Measurements from ENCODE around the gene BSCL2.
A peak's percentile ranks its signal among the peaks of the same experiment; 100 is the strongest.
"Not testable (repeated sequence)": the region's sequence is repeated elsewhere in the genome, so short reads cannot be mapped to it uniquely, and the experiment has no call there.

BSCL2 gene

DNA sequence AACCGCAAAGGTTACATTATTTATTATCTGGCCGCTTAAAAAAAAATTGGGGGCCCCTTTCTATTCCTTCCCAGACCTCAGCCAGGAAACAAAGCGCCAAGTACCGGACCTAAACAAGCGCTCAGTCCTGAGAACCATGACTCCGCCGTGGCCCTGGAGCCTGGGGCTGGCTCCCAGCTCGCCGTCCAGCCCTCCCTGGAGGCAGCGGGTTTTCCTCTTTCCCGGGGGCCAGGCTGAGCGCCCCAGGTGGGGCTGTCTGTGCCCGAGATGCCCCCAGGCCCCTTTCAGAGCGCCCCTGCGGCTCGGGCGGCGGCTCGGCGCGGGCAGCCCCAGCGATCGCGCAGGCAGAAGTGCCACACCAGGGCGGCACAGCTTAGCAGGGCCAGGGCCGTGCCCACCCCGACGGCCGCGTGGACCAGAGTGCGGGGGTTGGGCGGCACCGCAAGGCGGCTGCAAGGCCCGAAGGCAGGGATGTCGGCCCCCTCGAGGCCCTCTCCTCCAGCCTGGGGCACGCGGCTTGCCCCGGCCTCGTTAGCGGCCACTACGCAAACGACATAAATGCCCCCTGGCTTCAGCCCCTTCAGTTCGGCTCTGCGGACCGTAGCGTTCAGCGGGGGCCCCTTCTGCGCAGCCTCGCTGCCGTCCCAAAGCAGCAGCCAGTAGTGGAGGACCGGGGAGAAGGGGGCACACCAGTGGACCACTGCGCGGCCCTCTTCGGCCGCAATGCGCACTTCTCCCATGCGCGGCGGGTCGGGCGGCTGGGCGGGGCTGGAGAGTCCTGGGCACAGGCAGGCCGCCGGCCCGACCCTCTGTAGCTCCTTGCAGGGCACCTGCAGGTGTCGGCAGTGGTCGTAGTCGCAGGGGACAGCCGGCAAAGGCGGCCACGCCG, 19.5 kb downstream of the BSCL2 start:
- DNase-seq (ENCODE audit: low read depth), result no peak

DNA sequence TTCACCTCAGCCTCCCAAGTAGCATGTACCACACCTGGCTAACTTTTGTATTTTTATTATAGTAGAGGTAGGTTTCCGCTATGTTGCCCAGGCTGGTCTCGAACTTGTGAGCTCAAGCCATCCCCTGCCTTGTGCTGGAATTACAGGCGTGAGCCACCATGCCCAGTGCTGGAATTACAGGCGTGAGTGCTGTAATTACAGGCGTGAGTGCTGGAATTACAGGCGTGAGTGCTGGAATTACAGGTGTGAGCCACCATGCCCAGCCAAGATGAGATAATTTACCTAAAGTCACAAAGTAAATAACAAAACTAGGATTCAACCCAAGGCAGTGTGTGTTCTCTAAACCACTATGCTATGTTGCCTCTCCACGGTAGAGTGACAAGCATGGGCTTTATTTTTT, 24.7 kb downstream of the BSCL2 start:
- no peak for DNase-seq (ENCODE audit: low read depth)

DNA sequence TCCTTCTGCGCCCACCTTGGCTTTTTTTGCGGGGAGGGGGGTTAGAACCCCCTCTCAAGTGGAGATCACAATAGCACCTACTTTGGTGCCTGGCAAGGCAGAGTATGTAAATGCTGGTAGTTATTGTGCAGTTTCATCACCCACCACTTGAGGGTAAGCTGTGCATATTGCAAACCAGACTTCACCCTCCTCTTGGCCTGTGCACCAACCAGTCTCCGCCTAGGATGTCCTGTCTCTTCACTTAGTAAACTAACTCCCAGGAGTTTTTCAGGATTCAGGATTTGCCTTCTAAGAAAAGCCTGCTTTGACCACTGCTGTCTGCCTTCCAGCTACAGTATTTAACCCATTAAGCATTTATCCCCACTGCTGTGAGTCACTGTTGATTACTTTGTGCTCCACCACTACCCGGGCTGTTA, 26.4 kb downstream of the BSCL2 start:
- DNase-seq (ENCODE audit: low read depth), result no peak

DNA sequence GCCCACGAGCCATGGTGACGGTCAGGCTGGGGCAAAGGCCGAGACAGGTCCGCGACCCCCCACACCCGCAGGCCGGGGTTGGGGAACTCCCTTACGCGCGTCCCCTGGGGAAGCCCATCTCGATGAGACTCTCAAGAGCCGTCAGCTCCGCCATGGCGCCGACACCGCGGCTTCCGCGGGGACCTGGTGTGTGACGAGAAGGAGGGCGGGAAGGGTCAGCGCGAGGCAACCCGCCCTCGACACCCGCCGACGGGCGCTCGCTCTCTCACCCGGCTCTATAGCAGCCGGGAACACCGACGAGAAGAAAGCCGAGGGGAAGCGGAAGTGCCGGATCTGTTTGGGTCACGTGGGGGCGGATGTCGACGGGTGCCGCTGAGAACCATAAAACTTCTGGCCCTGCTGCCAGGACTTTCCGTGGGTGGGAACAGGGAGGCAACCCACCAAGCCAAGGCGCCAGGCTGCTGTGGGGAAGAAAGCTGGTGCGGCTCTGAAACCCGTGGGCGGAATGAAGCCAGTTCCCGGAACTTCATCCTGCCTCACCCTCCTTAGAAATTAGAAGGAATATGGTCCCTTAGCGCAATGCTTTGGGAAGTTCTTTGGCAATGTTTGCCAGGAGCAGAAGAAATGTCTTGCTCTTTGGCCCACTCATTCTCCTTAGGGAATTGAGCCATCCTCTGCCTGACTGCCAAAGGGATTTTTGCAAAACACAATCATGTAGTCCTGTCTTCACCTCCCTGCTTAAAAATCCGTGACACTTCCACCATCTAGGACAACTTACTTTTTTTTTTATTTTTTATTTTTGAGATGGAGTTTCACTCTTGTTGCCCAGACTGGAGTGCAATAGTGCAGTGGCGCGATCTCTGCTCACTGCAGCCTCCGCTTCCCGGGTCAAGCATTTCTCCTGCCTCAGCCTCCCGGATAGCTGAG, 28.2 kb downstream of the BSCL2 start, which contains the start of gene UBXN1:
TSS of gene UBXN1 (minus strand) at position 304 of the 927 bp plus-strand sequence. CDS start at position 154, 150 bp downstream.
- DNase-seq (ENCODE audit: low read depth), result peak; percentile 55

DNA sequence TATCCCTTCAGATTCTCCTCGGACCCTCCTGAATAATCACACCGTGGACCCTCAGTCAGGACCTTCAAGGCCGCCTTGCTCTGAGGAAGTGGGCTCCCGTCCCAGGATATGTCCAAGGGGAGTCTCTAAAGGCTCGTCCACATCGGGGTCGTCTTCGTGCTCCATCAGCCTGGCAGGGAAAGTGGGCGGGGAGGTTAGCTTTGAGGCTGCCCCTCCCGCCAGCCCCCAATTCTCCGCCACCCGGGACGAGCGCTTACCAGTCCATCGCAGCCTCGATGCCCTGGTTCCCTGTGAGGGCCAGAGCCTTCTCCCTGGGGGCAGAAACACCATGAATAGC, 28.8 kb downstream of the BSCL2 start:
- DNase-seq (ENCODE audit: low read depth), result no peak

DNA sequence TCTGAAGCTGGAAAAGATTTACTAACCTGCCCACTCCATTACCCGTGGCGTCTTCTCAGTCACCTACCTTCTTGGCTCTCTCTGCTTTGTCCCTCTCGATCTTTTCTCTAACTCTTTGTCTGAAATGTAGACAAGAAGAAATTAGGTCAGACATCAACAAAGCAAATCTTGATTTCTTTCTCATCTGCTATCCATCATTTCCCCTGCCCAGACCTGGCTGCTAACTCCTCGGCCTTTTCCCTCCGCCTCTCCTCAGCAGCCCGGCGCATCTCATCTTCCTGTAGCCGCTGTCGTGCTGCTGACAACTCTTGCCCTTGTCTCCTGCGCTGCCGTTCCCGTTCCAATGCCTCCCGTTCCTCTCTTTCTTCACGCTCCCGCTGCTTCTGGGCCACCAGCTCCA, 29.5 kb downstream of the BSCL2 start:
- DNase-seq (ENCODE audit: low read depth), result no peak

DNA sequence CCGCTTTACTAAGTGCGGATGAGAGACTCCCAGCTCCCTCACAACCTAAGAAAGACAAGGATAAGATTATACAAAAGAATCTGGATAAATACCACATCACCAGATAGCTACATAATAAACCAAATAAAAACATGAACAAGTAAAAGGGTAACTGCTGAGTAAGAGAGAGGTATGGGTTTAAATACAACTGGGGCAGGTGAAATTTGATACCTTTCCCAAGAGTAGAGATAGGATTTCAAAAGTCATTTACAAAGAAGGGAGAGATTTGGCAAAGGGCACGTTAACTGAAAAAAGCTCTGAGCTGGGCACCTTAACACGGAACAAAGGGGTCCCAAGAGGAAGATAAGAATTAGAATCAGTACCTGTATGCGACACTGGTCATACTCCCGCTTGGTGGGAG, 30.1 kb downstream of the BSCL2 start:
- DNase-seq (ENCODE audit: low read depth), result no peak

DNA sequence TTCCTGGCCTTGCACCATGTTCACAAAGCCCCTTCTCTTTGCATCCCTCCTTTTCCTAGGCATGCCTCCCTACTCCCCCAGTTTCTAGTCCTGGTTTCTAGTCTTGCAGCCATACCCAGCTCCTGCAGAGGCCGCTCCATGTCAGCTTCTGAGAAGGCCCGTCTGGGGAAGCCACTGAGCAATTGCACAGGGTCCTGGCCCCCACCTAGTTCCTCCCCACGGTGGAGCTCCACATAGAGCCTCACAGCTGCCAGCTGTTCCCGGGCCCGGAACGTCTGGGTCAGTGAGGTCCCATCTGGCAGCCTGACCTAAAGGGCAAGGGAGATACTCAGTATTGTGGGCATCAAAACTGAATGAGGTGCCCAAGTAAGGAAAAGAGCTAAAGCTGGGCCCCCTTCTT, 30.5 kb downstream of the BSCL2 start:
- no peak for DNase-seq (ENCODE audit: low read depth)

DNA sequence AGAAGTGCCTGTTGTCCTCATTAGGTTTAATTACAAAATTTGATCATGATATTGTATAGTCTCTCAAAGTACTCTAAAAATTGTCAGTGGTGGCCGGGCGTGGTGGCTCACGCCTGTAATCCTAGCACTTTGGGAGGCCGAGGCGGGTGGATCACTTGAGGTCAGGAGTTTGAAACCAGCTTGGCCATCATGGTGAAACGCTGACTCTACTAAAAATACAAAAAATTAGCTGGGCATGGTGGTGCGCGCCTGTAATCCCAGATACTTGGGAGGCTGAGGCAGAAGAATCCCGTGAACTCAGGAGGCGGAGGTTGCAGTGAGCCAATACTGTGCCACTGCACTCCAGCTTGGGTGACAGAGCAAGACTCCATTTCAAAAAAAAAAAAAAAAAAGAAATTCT, 31.8 kb downstream of the BSCL2 start:
- DNase-seq (ENCODE audit: low read depth), result not testable (repeated sequence)

DNA sequence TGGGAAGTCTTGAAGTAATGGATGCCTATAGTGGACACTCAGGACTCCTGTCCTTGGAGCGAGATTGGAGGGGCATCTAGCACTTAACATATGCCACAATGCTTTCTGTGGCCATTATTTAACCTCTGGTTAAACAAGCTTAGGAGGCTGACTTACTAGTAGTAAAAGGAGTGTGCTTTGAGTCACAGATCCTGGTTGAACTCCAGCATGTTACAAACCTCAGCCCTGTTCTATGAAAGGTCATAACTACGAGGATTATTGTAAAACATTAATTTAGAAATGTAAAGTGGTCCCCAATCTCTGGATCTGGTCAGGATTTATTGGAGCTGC, 34.1 kb downstream of the BSCL2 start:
- DNase-seq (ENCODE audit: low read depth), result no peak

DNA sequence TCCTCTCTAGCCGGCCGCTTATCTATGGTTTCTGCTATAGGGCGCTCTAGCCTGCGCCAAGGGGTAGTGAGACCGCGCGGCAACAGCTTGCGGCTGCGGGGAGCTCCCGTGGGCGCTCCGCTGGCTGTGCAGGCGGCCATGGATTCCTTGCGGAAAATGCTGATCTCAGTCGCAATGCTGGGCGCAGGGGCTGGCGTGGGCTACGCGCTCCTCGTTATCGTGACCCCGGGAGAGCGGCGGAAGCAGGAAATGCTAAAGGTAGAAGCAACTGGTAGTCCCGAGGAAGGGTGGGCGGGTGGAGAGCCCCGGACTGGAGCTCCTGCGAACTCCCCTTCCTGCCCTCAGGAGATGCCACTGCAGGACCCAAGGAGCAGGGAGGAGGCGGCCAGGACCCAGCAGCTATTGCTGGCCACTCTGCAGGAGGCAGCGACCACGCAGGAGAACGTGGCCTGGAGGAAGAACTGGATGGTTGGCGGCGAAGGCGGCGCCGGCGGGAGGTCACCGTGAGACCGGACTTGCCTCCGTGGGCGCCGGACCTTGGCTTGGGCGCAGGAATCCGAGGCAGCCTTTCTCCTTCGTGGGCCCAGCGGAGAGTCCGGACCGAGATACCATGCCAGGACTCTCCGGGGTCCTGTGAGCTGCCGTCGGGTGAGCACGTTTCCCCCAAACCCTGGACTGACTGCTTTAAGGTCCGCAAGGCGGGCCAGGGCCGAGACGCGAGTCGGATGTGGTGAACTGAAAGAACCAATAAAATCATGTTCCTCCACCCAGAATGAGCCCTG, 35.4 kb downstream of the BSCL2 start, which contains the start of the genes LBHD1 and UQCC3:
TSS of gene LBHD1 (minus strand) at position 660 of the 782 bp plus-strand sequence. CDS start 2,236 bp downstream, outside the sequence.
TSS of gene UQCC3 (plus strand) at position 66 of the 782 bp plus-strand sequence. CDS start at position 139, 73 bp downstream.
- DNase-seq (ENCODE audit: low read depth), result peak; percentile 57

DNA sequence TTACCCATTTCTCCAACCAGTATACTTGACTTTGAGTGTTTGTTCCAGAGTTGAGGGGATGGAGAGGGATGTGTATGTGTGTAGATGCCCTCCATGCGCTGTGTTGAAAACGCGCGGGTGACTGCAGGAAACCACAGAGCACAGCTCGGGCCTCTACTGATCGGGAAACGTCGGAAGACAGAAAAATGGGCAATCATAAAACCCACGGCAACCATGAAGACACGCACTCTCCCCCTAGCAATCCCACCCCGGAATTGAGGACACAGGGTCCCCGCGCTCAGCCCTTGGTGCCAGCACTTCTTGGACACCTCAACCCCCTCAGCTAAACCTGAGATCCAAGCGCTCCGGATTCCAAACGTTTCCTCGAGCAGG, 36.0 kb downstream of the BSCL2 start:
- DNase-seq (ENCODE audit: low read depth), result no peak

DNA sequence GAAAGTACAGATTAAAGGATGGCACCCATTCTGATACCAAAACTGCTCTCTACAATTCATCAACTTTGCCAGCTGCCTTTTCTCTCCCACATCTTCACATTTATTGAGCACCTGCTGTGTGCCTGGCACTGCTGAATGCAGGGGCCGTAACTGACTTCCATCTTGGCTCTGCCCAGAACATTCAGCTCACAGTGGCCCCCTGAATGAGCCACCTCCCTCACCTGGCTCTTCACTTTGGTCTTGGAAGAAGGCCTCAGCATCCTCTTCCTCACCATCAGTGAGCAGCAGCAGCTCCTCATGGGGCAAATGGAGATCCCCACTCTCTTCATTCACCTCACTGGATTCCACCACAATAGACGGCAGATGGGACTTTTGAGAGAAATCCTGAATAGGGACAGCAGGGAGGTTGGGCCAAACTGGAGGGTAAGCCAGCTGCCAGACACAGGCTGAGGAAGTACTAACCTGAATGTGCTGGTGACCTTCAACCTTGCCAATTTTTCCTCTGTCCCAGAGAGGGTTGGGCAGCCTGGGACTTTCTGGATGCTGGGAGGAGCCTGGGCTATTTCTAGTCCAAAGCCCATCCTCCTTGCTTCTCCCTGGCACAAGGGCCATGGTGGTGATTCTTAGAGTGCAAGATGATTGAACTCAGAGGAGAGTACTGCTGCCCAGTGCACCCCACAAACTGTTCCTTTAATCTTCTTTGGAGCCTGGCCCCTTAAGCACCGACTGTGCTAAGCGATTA, 37.6 kb downstream of the BSCL2 start:
- DNase-seq (ENCODE audit: low read depth), result no peak

DNA sequence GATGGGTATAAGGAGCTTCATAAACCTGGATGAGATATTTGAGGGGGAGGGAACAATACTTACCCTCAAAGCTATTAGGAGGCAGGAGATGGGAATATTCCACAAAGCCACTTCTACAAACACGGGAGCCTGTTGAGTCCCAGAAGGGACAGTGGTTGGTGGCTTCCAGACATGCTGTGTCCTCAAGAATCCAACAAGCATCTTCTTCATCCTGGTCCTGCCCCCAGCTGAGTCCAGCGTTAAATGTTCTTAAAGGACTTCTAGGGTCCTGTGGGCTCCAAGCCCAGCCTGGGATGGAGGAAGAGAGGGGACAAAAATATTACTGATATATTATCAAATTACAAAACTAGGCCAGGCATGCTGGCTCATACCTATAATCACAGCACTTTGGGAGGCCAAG, 39.8 kb downstream of the BSCL2 start:
- DNase-seq (ENCODE audit: low read depth), result no peak

DNA sequence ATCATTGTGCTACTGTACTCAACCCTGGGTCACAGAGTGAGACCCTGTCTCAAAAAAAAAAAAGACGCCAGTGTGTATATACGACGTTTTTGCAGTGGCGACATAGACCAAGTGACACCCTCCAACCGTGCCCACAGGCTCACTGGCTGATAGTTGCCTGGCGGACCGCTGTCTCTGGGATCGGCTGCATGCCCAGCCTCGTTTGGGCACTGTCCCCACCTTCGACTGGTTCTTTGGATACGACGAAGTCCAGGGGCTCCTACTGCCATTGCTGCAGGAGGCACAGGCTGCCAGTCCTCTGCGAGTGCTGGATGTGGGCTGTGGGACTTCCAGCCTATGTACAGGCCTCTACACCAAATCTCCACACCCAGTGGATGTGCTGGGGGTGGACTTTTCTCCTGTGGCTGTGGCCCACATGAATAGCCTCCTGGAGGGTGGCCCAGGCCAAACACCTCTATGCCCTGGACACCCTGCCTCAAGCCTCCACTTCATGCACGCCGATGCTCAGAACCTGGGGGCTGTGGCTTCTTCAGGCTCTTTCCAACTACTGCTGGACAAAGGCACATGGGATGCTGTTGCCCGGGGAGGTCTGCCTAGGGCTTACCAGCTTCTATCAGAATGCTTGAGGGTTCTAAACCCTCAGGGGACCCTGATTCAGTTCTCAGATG, 40.8 kb downstream of the BSCL2 start:
- no peak for DNase-seq (ENCODE audit: low read depth)

DNA sequence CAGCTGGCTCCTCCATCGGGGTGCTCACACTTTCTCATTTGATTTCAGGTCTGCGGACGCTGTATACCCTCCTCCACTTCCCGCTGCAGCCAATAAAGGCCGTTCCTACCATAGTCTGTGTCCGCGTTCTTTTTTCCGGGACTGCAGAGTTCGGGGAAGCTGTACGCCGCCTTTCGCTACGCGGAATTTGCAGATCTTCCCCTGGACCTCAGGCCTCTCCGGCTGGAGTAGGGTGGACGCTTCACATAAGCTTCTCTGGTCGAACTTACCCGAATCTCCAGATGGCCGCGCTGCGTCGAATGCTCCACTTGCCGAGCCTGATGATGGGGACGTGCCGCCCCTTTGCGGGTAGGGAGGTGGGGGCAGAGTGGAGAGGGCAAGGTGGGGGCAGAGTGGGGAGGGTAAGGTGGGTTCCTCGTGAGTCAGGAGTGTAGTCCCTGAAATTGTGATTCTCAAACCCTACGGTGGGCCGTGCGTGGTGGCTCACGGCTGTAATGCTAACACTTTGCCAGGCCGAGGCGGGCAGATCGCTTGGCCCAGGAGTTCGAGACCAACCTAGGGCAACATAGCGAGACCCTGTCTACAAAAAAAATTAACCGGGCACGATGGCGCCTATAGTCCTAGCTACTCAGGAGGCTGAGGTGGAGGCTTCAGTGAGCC, 41.5 kb downstream of the BSCL2 start:
- peak; percentile 41 for DNase-seq (ENCODE audit: low read depth)

DNA sequence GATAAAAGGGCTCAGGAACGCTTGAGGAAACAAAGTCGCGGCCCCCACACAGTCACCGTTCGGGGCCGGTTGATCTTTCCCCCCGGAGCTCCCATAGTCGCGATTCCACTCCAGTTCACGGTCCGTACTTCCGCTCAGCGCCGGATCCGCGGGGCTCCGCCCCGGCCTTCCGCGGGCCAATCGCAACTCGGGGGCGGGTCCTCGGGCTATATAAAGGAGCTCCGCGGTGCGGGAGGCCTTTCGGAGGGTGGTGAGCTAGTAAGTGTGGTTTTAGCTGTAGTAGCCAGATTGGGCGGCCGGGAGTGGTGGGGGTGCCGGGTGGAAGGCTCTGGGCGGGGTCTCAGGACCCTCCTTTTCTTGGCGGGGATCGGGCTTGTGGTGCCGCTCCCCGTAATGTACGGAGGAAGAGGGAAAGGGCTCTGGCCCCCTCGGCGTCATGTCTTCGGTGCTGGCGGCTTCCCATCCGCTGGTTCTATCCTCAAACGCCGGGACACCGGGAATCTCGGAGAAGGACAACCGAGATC, 42.1 kb downstream of the BSCL2 start, which contains the start of the genes C11orf98 and CSKMT:
TSS of gene C11orf98 (minus strand) at position 136 of the 524 bp plus-strand sequence. CDS start at position 95, 41 bp downstream.
TSS of gene CSKMT (plus strand) at position 238 of the 524 bp plus-strand sequence. CDS start 568 bp downstream, outside the sequence.
- DNase-seq (ENCODE audit: low read depth), result peak; percentile 92

DNA sequence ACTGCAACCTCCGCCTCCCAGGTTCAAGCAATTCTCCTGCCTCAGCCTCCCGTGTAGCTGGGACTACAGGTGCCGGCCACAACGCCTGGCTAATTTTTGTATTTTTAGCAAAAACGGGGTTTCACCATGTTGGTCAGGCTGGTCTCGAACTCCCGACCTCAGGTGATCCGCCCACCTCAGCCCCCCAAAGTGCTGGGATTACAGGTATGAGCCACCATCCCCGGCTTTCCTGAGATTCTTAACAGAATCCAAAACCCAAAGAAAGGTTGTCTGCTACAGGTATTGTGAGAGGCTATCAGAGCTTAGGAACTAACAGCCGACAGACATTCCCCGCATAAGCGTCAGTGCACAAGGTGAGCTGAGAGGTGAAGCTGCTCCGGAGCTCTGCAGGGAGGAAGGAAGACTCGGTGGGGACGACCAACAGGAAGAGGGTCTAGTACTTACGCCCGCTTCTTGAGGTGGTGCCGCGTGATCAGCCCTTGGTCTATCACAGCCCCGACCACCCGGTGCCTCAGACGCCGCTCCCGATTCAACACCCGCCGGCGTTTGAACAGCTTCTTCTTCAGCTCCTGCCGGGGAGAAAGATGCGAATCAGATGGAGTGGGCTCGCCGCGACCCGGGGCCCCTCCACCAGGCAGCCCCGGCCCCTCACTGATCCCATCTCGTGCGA, 42.7 kb downstream of the BSCL2 start:
- peak; percentile 22 for DNase-seq (ENCODE audit: low read depth)

DNA sequence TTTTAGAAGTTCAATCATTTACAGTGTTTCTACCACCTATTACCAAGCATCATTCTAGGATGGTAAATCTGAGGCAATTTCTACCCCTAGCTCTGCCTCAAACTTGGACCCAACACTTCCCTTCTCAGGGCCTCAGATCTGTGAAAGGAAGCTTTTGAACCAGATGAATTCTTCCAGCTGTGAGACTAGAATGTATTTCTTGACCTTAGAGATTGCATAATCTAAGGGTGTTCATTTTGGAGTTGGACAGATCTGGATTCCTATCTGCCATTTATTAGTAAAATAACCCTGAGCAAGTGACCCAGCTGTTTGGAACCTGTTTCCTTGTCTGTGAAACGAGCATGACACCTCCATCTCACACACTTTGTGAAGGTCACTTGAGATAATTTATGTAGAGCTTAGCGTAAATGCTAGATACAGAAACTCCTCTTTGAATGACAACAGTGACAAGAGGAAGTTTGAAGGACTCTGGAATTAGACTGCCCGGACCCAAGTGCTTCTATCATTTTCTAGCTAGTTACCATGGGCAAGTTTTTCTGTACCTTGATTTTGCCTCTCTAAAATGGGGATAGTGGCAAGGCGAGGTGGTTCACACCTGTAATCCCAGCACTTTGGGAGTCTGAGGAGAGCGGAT, 50.3 kb downstream of the BSCL2 start:
- no peak for DNase-seq (ENCODE audit: low read depth)

Measured in stimulated activated CD8-positive, alpha-beta memory T cell treated with anti-CD3 and anti-CD28 coated beads, Interleukin-15, amount 100 ng/mL, for 24 hours (primary cell).